A375 (cell line): Measurements from ENCODE around the gene SPATC1L. TPM values are rescaled to one million over a fixed set of nuclear protein-coding genes. Genes with fewer than 3 reads are reported as not detected.

ENCODE experiments used
- total RNA-seq: library from RNA; depleted of rRNA; stranded (reverse); fragments of >200 nt; shearing (Covaris generic); gene quantifications from 2 replicates; pipeline ENCODE4 v1.2.3, GENCODE V29; 2014; rRNA removed

Gene SPATC1L
- total RNA-seq = 6.9 and 9.7 TPM in 2 replicates

GRCh38 chr21:46183910-46184624, at the start of gene SPATC1L:
Gene SPATC1L (minus strand): TSS chr21:46184459. CDS start chr21:46182816, 1,643 bp downstream.

GRCh38 chr21:46228345-46229051, 44.2 kb upstream of the SPATC1L start, which contains the start of gene LSS:
Gene LSS (minus strand): TSS chr21:46228774. CDS start chr21:46228745, 29 bp downstream.

GRCh38 chr21:46155514-46156377, 28.5 kb downstream of the SPATC1L start, which contains the start of gene FTCD:
Gene FTCD (minus strand): TSS chr21:46155579. CDS start chr21:46155523, 56 bp downstream.

Other genes with a start within 250 kb of the SPATC1L start
- gene COL6A1, start 202.7 kb downstream of the SPATC1L start, total RNA-seq = 93.3 and 98.2 TPM in 2 replicates
- 74.4 and 78.3 TPM in 2 replicates for gene COL6A2, start 86.3 kb downstream of the SPATC1L start, total RNA-seq
- 0.05 TPM in 1 of 2 replicates, not detected in the other for gene FTCD, start 28.9 kb downstream of the SPATC1L start, total RNA-seq
- gene LSS, start 44.3 kb upstream of the SPATC1L start, total RNA-seq = 24.1 and 30.7 TPM in 2 replicates
- gene MCM3AP, start 101.2 kb upstream of the SPATC1L start, total RNA-seq = 57.9 and 60.6 TPM in 2 replicates
- gene YBEY, start 101.9 kb upstream of the SPATC1L start, total RNA-seq = 14.0 and 20.2 TPM in 2 replicates
- gene C21orf58, start 139.4 kb upstream of the SPATC1L start, total RNA-seq = 14.3 and 20.6 TPM in 2 replicates
- gene PCNT, start 139.7 kb upstream of the SPATC1L start, total RNA-seq = 20.9 and 43.9 TPM in 2 replicates